KG1 (cell line): ENCODE measurements around the gene SPPL2C.

Experiments
- DNase-seq: peaks from one replicate; lab custom pipeline; 2025; lab: John Stamatoyannopoulos, UW

The SPPL2C gene, protein sequence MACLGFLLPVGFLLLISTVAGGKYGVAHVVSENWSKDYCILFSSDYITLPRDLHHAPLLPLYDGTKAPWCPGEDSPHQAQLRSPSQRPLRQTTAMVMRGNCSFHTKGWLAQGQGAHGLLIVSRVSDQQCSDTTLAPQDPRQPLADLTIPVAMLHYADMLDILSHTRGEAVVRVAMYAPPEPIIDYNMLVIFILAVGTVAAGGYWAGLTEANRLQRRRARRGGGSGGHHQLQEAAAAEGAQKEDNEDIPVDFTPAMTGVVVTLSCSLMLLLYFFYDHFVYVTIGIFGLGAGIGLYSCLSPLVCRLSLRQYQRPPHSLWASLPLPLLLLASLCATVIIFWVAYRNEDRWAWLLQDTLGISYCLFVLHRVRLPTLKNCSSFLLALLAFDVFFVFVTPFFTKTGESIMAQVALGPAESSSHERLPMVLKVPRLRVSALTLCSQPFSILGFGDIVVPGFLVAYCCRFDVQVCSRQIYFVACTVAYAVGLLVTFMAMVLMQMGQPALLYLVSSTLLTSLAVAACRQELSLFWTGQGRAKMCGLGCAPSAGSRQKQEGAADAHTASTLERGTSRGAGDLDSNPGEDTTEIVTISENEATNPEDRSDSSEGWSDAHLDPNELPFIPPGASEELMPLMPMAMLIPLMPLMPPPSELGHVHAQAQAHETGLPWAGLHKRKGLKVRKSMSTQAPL

DNA sequence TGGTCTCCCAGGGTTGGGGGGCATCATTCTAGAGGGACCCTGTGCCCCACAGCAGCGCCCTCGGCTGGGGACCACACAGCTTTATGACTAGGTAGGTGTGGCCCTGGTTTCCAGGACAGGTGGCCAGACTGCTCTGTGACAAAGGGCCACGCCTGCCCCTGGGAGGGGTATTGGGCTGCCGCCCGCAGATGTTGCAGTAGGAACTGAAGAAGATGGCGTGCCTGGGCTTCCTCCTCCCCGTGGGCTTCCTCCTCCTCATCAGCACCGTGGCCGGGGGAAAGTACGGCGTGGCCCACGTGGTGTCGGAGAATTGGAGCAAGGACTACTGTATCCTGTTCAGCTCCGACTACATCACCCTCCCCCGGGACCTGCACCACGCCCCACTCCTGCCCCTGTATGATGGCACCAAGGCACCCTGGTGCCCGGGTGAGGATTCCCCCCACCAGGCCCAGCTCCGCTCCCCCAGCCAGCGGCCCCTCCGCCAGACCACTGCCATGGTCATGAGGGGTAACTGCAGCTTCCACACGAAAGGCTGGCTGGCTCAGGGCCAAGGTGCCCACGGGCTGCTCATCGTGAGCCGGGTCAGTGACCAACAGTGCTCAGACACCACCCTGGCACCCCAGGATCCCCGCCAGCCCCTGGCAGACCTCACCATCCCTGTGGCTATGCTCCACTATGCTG lies at the start of gene SPPL2C:
Gene SPPL2C (plus strand): TSS at position 187 of the 681 bp plus-strand sequence. CDS start 26 bp downstream, at position 213.
- DNase-seq = no peak

DNA sequence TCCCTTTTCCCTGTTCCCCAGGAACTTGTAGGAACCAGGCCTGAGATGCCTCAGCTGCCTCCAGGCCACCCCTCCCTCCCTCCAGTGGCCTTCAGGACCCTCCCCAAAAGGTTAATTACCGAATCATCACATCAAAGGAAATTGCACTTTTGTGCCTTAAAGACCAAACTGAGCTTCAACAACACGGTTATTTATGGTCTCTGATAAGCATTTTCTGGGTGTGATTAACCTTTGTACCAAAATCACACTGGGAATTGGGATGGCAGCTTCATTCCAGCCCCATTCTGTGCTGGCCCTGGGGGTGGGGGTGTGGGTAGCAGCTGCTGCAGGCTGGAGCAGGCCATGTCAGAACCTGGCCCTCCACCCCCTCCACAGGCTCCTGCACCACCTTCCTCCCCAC lies 43.9 kb upstream of the SPPL2C start:
- DNase-seq = no peak

DNA sequence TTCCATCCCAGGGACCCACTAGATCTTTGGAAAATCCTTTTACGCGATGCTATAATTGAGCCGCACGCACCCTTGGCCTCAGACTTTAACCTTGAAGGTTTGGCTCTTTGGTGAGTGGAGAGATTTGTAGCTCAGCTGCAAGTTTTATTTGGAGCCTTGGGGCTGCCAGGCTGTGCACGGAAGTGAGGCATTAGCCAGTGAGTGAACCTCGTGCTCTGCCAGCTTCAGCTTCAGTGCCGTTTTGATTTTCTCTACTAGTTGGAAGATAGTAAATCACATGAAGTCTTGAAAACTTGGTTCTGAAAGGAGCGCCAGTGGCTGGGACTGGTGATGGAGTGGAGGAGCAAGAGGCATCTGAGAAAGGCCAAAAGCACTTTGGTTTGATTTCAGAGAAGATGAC lies 43.3 kb upstream of the SPPL2C start:
- no peak for DNase-seq

DNA sequence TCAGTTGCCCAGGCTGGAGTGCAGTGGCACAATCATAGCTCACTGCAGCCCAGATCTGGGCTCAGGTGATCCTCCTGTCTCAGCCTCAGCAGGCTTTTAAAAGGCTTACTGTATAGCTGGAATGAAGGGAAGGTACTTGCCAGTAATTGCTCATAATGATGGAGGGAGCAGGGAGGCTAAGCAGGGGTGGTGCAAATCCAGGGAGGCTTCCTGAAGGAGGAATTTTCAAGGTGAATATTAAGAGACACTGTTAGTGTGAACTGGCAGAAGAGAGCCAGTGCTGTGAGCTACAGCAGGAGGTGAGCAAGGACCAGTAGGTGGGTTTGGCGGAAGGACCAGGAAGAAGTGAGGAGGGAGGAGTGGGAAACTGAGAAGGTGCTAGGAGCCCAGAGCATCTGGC lies 35.8 kb upstream of the SPPL2C start:
- DNase-seq = no peak

GRCh38 chr17:45809499-45809898 lies 35.2 kb upstream of the SPPL2C start:
- DNase-seq = no peak

GRCh38 chr17:45812102-45812501 lies 32.6 kb upstream of the SPPL2C start:
- no peak for DNase-seq

- DNase-seq = no peak
These were observed 31.5 kb upstream of the SPPL2C start for GRCh38 chr17:45813048-45813725.

- DNase-seq = no peak
These were observed 29.8 kb upstream of the SPPL2C start for GRCh38 chr17:45814622-45815606.

GRCh38 chr17:45815752-45816151 lies 28.9 kb upstream of the SPPL2C start:
- no peak for DNase-seq

GRCh38 chr17:45818041-45818440 lies 26.6 kb upstream of the SPPL2C start:
- no peak for DNase-seq

DNA sequence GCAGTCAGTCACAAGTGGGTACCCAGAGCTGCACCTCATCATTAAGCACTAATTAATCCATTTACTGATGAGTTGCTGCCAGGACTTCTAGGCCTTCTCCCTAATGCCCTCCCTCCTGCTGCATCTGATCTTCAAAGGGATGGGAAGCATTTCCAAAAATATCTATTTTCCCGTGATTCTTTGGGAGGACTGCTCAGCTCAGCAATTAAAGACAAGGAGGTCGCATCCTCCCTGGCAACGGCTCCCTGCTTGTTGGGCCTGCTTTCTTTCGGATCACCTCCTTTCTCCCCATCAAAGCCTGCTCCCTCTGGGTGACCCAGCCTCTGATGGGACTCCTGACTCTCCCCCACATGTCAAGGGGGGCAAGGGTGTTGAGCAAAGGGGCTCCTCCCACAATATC lies 26.0 kb upstream of the SPPL2C start:
- no peak for DNase-seq

GRCh38 chr17:45819632-45820031 lies 25.0 kb upstream of the SPPL2C start:
- no peak for DNase-seq

DNA sequence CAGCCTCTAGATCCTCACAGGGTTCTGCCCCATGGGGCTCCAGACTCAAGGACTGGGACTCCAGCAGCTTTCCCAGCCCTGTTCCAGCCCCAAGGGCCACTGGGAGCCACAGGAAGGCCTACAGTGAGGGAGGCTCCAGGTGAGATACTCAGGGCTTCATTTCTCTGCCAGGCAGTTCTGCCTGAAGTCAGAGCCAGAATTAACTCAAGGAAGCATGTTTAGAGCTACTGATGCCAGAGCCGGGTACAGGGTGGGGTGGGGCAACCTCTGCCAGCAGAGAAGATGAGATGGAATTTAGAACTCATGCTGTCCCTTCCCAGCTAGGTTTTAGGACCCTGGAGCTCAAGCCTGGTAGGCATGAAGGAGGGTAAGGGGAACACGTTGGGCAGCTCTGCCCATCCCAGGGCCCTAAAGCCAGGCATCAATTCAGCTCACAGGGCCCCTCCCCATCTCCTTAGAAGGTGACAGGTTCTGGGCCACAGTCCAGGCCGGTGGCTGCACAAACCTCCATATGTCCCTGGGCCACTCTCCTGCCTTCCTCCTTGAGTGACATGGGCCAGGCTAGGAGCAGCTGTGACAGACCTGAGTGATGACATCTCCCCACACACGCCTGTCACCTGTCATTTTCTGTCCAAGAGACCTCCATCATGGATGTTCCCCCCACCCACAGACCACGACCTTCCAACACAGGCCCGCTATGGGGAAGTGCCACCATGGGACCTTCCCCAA lies 24.5 kb upstream of the SPPL2C start:
- DNase-seq = no peak

DNA sequence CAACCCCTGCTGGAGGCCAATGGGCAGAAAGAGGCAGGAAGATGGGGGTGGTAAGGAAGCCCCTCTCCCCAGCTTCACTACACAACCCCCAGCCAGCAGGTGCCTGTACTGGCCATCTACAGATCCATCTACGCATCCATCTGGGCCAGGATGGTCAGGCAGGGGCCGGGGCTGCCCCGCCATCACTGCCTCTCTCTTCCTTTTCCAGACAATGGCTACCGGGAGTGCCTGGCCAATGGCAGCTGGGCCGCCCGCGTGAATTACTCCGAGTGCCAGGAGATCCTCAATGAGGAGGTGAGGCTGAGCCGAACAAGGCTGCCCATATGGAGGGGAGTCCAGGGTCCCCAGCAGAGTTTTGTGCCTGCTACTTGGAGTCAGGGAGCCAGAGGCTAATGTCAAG lies 23.5 kb upstream of the SPPL2C start:
- no peak for DNase-seq

- DNase-seq = no peak
These were observed 21.1 kb upstream of the SPPL2C start for GRCh38 chr17:45823598-45823997.

- no peak for DNase-seq
These were observed 20.2 kb upstream of the SPPL2C start for GRCh38 chr17:45824475-45824874.

- DNase-seq = no peak
These were observed 19.7 kb upstream of the SPPL2C start for GRCh38 chr17:45824901-45825492.

DNA sequence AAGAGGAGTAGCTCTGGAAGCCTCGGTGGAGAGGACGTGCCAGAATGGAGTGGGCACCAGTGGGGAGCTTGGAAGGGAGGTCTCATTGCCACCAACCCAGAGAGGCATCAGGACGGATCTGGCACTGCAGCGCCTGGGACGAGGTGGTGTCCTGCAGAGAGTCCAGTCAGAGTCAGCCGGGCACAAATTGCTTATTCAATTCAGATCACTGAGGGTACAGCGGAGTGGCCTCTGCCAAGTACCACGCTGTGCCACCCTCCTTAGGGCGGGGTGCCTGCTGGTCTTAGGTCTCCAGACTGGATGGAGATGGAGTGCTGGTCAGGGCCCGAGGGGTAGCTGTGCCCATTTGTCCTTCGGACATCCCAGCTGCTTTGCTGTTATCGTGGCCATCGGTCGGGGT lies 18.9 kb upstream of the SPPL2C start:
- DNase-seq = no peak

- no peak for DNase-seq
These were observed 17.6 kb upstream of the SPPL2C start for GRCh38 chr17:45826919-45827588.
